Measurements from ENCODE around the gene PACSIN2. TPM values are rescaled to one million over a fixed set of nuclear protein-coding genes. Genes with fewer than 3 reads are reported as not detected.
A peak's percentile ranks its signal among the peaks of the same experiment; 100 is the strongest.

PACSIN2 gene
- total and polyA plus RNA-seq, 10 of the 15 experiments (the other 5 are each of a cell fraction or from before 2014, with no cell fraction given) = 0.93 to 78.7 (median 46.8) TPM

DNA sequence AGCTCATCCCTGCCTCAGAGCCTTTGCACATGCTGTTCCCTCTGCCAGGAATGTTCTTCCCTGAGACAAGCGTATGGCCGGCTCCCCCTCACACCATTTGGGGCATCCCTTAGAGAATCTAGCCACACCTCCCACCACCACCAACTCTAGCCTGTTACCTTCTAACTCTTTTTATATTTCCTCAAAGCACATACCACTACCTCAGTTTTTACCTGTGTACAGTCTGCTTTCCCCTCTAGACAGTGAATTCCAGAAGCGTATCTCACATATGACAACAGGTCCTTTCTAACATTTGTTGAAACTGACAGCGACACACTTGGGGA is 82.8 kb downstream of the PACSIN2 start:
- in situ Hi-C loops (cut with MboI) = no loop called here

More for the DNA sequence above, 82.8 kb downstream of the PACSIN2 start:
- Histone ChIP-seq H3K36me3 (ENCODE audit: control insufficient read depth in 2 of 2, insufficient read depth in 2 of 2, low read length in 1 of 2) (no peaks in the 10 kb centered on the region), H3K9me3 (replicated peaks; ENCODE audit: control insufficient read depth, insufficient read depth, low read length) (no peaks in the 10 kb centered on the region; the same call in 2 of the 3 replicates), H3K4me1 (ENCODE audit: control insufficient read depth, insufficient read depth, low read length) (peaks cover 84% of the 10 kb centered on the region), H3K4me2 (ENCODE audit: control insufficient read depth, insufficient read depth) (peak overlapping the region; percentile 98), H4K20me1 (ENCODE audit: control insufficient read depth, insufficient read depth) (no peaks in the 10 kb centered on the region), H3K4me3 (peak overlapping the region; percentile 74), H3K27ac (ENCODE audit: control insufficient read depth, insufficient read depth) (peak overlapping the region; percentile 99), H2AFZ (ENCODE audit: control insufficient read depth, low read depth, low read length) (no peak overlapping the region), H3K79me2 (ENCODE audit: control insufficient read depth, insufficient read depth, low read length) (peaks cover 85% of the 10 kb centered on the region), H3K27me3 (replicated peaks in 1 of 2; ENCODE audit: control insufficient read depth in 2 of 2, insufficient read depth in 2 of 2, low read length in 1 of 2) (no peaks in the 10 kb centered on the region), H3K9ac (ENCODE audit: control insufficient read depth, insufficient read depth, low read length) (peak overlapping the region; percentile 91)
- TF ChIP-seq, protein P1, sequence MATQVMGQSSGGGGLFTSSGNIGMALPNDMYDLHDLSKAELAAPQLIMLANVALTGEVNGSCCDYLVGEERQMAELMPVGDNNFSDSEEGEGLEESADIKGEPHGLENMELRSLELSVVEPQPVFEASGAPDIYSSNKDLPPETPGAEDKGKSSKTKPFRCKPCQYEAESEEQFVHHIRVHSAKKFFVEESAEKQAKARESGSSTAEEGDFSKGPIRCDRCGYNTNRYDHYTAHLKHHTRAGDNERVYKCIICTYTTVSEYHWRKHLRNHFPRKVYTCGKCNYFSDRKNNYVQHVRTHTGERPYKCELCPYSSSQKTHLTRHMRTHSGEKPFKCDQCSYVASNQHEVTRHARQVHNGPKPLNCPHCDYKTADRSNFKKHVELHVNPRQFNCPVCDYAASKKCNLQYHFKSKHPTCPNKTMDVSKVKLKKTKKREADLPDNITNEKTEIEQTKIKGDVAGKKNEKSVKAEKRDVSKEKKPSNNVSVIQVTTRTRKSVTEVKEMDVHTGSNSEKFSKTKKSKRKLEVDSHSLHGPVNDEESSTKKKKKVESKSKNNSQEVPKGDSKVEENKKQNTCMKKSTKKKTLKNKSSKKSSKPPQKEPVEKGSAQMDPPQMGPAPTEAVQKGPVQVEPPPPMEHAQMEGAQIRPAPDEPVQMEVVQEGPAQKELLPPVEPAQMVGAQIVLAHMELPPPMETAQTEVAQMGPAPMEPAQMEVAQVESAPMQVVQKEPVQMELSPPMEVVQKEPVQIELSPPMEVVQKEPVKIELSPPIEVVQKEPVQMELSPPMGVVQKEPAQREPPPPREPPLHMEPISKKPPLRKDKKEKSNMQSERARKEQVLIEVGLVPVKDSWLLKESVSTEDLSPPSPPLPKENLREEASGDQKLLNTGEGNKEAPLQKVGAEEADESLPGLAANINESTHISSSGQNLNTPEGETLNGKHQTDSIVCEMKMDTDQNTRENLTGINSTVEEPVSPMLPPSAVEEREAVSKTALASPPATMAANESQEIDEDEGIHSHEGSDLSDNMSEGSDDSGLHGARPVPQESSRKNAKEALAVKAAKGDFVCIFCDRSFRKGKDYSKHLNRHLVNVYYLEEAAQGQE (IDR thresholded peaks at IDR 0.05; ENCODE audit: low read depth, low read length) = no peak
- peak; percentile 54 for TF ChIP-seq POLR2AphosphoS5 (IDR thresholded peaks at IDR 0.05; ENCODE audit: low read length)
- peak in 1 of 2 experiments; percentile 7; a peak in 2 of 4 replicates for TF ChIP-seq IKZF2 (IDR thresholded peaks at IDR 0.05)
- no peak for TF ChIP-seq PAX8 (IDR thresholded peaks at IDR 0.05)
- TF ChIP-seq, protein P2, sequence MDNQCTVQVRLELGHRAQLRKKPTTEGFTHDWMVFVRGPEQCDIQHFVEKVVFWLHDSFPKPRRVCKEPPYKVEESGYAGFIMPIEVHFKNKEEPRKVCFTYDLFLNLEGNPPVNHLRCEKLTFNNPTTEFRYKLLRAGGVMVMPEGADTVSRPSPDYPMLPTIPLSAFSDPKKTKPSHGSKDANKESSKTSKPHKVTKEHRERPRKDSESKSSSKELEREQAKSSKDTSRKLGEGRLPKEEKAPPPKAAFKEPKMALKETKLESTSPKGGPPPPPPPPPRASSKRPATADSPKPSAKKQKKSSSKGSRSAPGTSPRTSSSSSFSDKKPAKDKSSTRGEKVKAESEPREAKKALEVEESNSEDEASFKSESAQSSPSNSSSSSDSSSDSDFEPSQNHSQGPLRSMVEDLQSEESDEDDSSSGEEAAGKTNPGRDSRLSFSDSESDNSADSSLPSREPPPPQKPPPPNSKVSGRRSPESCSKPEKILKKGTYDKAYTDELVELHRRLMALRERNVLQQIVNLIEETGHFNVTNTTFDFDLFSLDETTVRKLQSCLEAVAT (IDR thresholded peaks at IDR 0.05) = peak; percentile 95
- TF ChIP-seq KLF5 (IDR thresholded peaks at IDR 0.05; ENCODE audit: partially characterized antibody) = no peak
- 0 out of 2 replicates have a peak, but pooled peaks have one; percentile 2 for TF ChIP-seq MXI1 (IDR thresholded peaks at IDR 0.05; ENCODE audit: low read depth, low read length)
- TF ChIP-seq BMI1 (IDR thresholded peaks at IDR 0.05; ENCODE audit: borderline replicate concordance) = peak; percentile 11; the same call in 1 of the 2 replicates
- TF ChIP-seq, protein P3, sequence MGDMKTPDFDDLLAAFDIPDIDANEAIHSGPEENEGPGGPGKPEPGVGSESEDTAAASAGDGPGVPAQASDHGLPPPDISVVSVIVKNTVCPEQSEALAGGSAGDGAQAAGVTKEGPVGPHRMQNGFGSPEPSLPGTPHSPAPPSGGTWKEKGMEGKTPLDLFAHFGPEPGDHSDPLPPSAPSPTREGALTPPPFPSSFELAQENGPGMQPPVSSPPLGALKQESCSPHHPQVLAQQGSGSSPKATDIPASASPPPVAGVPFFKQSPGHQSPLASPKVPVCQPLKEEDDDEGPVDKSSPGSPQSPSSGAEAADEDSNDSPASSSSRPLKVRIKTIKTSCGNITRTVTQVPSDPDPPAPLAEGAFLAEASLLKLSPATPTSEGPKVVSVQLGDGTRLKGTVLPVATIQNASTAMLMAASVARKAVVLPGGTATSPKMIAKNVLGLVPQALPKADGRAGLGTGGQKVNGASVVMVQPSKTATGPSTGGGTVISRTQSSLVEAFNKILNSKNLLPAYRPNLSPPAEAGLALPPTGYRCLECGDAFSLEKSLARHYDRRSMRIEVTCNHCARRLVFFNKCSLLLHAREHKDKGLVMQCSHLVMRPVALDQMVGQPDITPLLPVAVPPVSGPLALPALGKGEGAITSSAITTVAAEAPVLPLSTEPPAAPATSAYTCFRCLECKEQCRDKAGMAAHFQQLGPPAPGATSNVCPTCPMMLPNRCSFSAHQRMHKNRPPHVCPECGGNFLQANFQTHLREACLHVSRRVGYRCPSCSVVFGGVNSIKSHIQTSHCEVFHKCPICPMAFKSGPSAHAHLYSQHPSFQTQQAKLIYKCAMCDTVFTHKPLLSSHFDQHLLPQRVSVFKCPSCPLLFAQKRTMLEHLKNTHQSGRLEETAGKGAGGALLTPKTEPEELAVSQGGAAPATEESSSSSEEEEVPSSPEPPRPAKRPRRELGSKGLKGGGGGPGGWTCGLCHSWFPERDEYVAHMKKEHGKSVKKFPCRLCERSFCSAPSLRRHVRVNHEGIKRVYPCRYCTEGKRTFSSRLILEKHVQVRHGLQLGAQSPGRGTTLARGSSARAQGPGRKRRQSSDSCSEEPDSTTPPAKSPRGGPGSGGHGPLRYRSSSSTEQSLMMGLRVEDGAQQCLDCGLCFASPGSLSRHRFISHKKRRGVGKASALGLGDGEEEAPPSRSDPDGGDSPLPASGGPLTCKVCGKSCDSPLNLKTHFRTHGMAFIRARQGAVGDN (IDR thresholded peaks at IDR 0.05) = no peak
- 0 out of 2 replicates have a peak, but pooled peaks have one; percentile 8 for TF ChIP-seq HDGF (IDR thresholded peaks at IDR 0.05)
- TF ChIP-seq, protein P4, sequence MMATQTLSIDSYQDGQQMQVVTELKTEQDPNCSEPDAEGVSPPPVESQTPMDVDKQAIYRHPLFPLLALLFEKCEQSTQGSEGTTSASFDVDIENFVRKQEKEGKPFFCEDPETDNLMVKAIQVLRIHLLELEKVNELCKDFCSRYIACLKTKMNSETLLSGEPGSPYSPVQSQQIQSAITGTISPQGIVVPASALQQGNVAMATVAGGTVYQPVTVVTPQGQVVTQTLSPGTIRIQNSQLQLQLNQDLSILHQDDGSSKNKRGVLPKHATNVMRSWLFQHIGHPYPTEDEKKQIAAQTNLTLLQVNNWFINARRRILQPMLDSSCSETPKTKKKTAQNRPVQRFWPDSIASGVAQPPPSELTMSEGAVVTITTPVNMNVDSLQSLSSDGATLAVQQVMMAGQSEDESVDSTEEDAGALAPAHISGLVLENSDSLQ (IDR thresholded peaks at IDR 0.05) = 0 out of 2 replicates have a peak, but pooled peaks have one; percentile 19
- no peak for TF ChIP-seq CBFB (IDR thresholded peaks at IDR 0.05; ENCODE audit: low read depth)
- TF ChIP-seq HCFC1 (IDR thresholded peaks at IDR 0.05; ENCODE audit: low read length) = 0 out of 2 replicates have a peak, but pooled peaks have one; percentile 22
- TF ChIP-seq ESRRA (IDR thresholded peaks at IDR 0.05; ENCODE audit: low read length) = 0 out of 2 replicates have a peak, but pooled peaks have one; percentile 29
- peak; percentile 6 for ATAC-seq
- ChIA-PET RAD21 (ENCODE audit: unreplicated experiment) (interaction anchor here (1.0 to 2.6 kb wide), 9 partner anchors 33 to 102 kb away, joined by 3 to 15 read pairs (median 6); no protein-coding TSS in a partner anchor), POLR2A (interaction anchor here (1.0 to 2.1 kb wide), 7 partner anchors 10 to 81 kb away, joined by 3 to 10 read pairs (median 5); no protein-coding TSS in a partner anchor), CTCF (interaction anchor here (0.6 to 3.0 kb wide), 5 partner anchors 13 to 102 kb away, joined by 3 to 15 read pairs (median 9); no protein-coding TSS in a partner anchor), SMC1A (ENCODE audit: uncharacterized antibody, unreplicated experiment) (interaction anchor here (0.6 to 4.8 kb wide), 9 partner anchors 10 to 101 kb away, joined by 3 to 35 read pairs (median 6); no protein-coding TSS in a partner anchor)
- intact Hi-C loops (cut with micrococcal nuclease; ENCODE audit: unreplicated experiment) = loop anchor here (2.0 to 5.0 kb wide), 3 partner anchors 35 to 80 kb away; no protein-coding TSS in a partner anchor
- FAIRE-seq = no peak
- WGBS (ENCODE audit: insufficient coverage, insufficient replicate concordance, low lambda C conversion rate, missing lambda C conversion rate) = 59% methylated on average over 4 of the region's 4 CpGs
- BruUV-seq (replicated peaks) = TSS peak; percentile 97
- DNase-seq (ENCODE audit: low read depth, low spot score) = no peak

Measured in GM12878 (cell line).